ENCODE data around the gene CPLX3. TPM values are rescaled to one million over a fixed set of nuclear protein-coding genes. Genes with fewer than 3 reads are reported as not detected.

The CPLX3 gene
- total RNA-seq, 1 experiment from 2014 or later, result not detected

- Histone ChIP-seq H4K20me1 (ENCODE audit: control insufficient read depth, insufficient read depth, insufficient read length) (no peaks in the 10 kb centered on the region), H3K23me2 (ENCODE audit: insufficient read length, low read depth, low read length, poor library complexity, severe bottlenecking) (peaks cover 11% of the 10 kb centered on the region), H3K4ac (ENCODE audit: low read depth, low read length) (no peak overlapping the region), H3K56ac (ENCODE audit: insufficient read length, low read depth, low read length) (no peak overlapping the region), H3K9me3 (ENCODE audit: control insufficient read depth, low read depth, low read length) (no peaks in the 10 kb centered on the region), H2BK15ac (ENCODE audit: low read depth, low read length) (no peak overlapping the region), H4K5ac (ENCODE audit: insufficient read length, low read depth, low read length) (no peak overlapping the region), H3K18ac (ENCODE audit: insufficient read length, low read depth, low read length) (no peak overlapping the region), H4K91ac (ENCODE audit: insufficient read length, low read depth, low read length) (no peak overlapping the region), H2AK5ac (ENCODE audit: insufficient read length, low read length) (no peak overlapping the region), H4K8ac (replicated peaks; ENCODE audit: insufficient read length, low read depth, low read length) (no peak overlapping the region), H3T11ph (ENCODE audit: low read length) (no peak overlapping the region), H2BK120ac (ENCODE audit: low read depth, low read length, poor library complexity, severe bottlenecking) (no peak overlapping the region), H2BK20ac (ENCODE audit: low read depth, low read length, poor library complexity, severe bottlenecking) (no peak overlapping the region), H3K4me1 (ENCODE audit: insufficient read depth, low read length) (peaks cover 7% of the 10 kb centered on the region; the same call in 1 of the 2 replicates), H2BK12ac (ENCODE audit: insufficient read length, low read depth, low read length) (no peak overlapping the region), H3K4me2 (ENCODE audit: insufficient read depth, insufficient read length, low read length) (no peak overlapping the region), H3K79me2 (ENCODE audit: insufficient read depth, low read length) (no peaks in the 10 kb centered on the region), H3K79me1 (ENCODE audit: insufficient read depth, low read depth, low read length, poor library complexity, severe bottlenecking) (no peaks in the 10 kb centered on the region), H3K27me3 (ENCODE audit: insufficient read depth, low read length) (peaks cover 4% of the 10 kb centered on the region; the same call in 1 of the 2 replicates), H2BK5ac (ENCODE audit: insufficient read length, low read length) (no peak overlapping the region), H3K27ac (ENCODE audit: insufficient read length, low read depth, low read length) (no peak overlapping the region), H3K14ac (ENCODE audit: insufficient read depth, low read length) (no peak overlapping the region), H2AFZ (ENCODE audit: low read length) (no peak overlapping the region), H3K23ac (ENCODE audit: insufficient read length, low read depth, low read length) (no peak overlapping the region), H3K9ac (ENCODE audit: extremely low read depth, insufficient read length, low read length) (no peak overlapping the region)
- peaks cover 0 to 5% (median 4%) of the 10 kb centered on the region in 3 experiments; a peak in 3 of 7 replicates for H3K36me3 Mint-ChIP-seq (ENCODE audit: insufficient read depth in 1 of 3, low read depth in 3 of 3)
- peaks cover 42 to 56% of the 10 kb centered on the region in 2 experiments for H3K4me1 Mint-ChIP-seq
- no CpG with 5 or more reads among the region's 8 CpGs for WGBS (ENCODE audit: extremely low coverage, insufficient read length, low lambda C conversion rate)
- DNase-seq, result no peak
- no peak overlapping the region; a peak in 1 of 7 replicates for H3K27ac Mint-ChIP-seq
- no peaks in the 10 kb centered on the region; a peak in 1 of 5 replicates for H3K9me3 Mint-ChIP-seq
- peak overlapping the region in 1 of 2 experiments; percentile 50; a peak in 2 of 5 replicates for H3K4me3 Mint-ChIP-seq
- peaks cover 21% of the 10 kb centered on the region for H3K27me3 Mint-ChIP-seq (ENCODE audit: low read depth)
- no peak for TF ChIP-seq CTCF (conservative IDR thresholded peaks at IDR 0.05)
Observed at GRCh38 chr15:74784426-74785193, 41.8 kb upstream of the CPLX3 start.

Data from H9 (cell line).